Muscle layer of colon (tissue), 2 donors: ENCODE measurements around the gene VIPR2.
"Not testable (repeated sequence)": the region's sequence is repeated elsewhere in the genome, so short reads cannot be mapped to it uniquely, and the experiment has no call there.

Experiments used
- H3K27ac ChIP-seq: one replicate; pipeline ENCODE4 v1.7.0; 2013; ENCODE audit warnings: low read depth, mild to moderate bottlenecking, low read length, moderate library complexity
- H3K27me3 ChIP-seq, 2 donors: one replicate each; pipeline ENCODE4 v1.7.0; 2013; ENCODE audit warnings: low read length in 2 of 2, mild to moderate bottlenecking in 2 of 2; ENCODE audit not compliant: insufficient read depth in 2 of 2, control insufficient read depth in 1 of 2
- H3K36me3 ChIP-seq: one replicate; pipeline ENCODE4 v1.7.0; 2013; ENCODE audit warnings: mild to moderate bottlenecking, low read length; ENCODE audit not compliant: insufficient read depth
- H3K4me1 ChIP-seq: one replicate; pipeline ENCODE4 v1.7.0; 2013; ENCODE audit warnings: mild to moderate bottlenecking, low read length; ENCODE audit not compliant: insufficient read depth
- H3K4me3 ChIP-seq, 2 donors: one replicate each; pipeline ENCODE4 v1.7.0; 2013; ENCODE audit warnings: low read length in 2 of 2, low read depth in 1 of 2, mild to moderate bottlenecking in 1 of 2, moderate library complexity in 1 of 2
- H3K9ac ChIP-seq: one replicate; pipeline ENCODE4 v1.7.0; 2013; ENCODE audit warnings: low read length
- H3K9me3 ChIP-seq: one replicate; pipeline ENCODE4 v1.7.0; 2013; ENCODE audit warnings: mild to moderate bottlenecking, low read length
- donor health status: abdominal sarcoma.
- donor health status: Adenocarcinoma of cecum.

Gene VIPR2

GRCh38 chr7:159092701-159093121 is 52.0 kb downstream of the VIPR2 start:
- Histone ChIP-seq H3K27me3 (no peaks in the 10 kb centered on the region), H3K4me1 (peaks cover 19% of the 10 kb centered on the region), H3K27ac (no peak overlapping the region), H3K4me3 (no peak overlapping the region), H3K9ac (no peak overlapping the region), H3K36me3 (no peaks in the 10 kb centered on the region), H3K9me3 (no peaks in the 10 kb centered on the region)

- Histone ChIP-seq H3K36me3 (no peaks in the 10 kb centered on the region), H3K27ac (no peak overlapping the region), H3K9ac (no peak overlapping the region), H3K4me1 (peaks cover 12% of the 10 kb centered on the region), H3K9me3 (no peaks in the 10 kb centered on the region), H3K4me3 (no peak overlapping the region), H3K27me3 (no peaks in the 10 kb centered on the region)
These were observed 52.9 kb downstream of the VIPR2 start for GRCh38 chr7:159091480-159092475.

- Histone ChIP-seq H3K4me3 (no peak overlapping the region), H3K9ac (no peak overlapping the region), H3K27me3 (no peaks in the 10 kb centered on the region), H3K9me3 (no peaks in the 10 kb centered on the region), H3K27ac (no peak overlapping the region), H3K4me1 (peaks cover 10% of the 10 kb centered on the region), H3K36me3 (no peaks in the 10 kb centered on the region)
These were observed 53.6 kb downstream of the VIPR2 start for GRCh38 chr7:159091041-159091440.

GRCh38 chr7:159088016-159088865 is 56.4 kb downstream of the VIPR2 start:
- no peak overlapping the region for H3K9ac ChIP-seq
- no peaks in the 10 kb centered on the region for H3K4me1 ChIP-seq
- H3K27me3 ChIP-seq = no peaks in the 10 kb centered on the region
- no peaks in the 10 kb centered on the region for H3K9me3 ChIP-seq
- H3K4me3 ChIP-seq = no peak overlapping the region
- H3K27ac ChIP-seq = no peak overlapping the region
- H3K36me3 ChIP-seq = no peaks in the 10 kb centered on the region

GRCh38 chr7:159086301-159086925 is 58.3 kb downstream of the VIPR2 start:
- H3K27me3 ChIP-seq = no peaks in the 10 kb centered on the region
- H3K9me3 ChIP-seq = no peaks in the 10 kb centered on the region
- H3K4me3 ChIP-seq = no peak overlapping the region
- H3K9ac ChIP-seq = no peak overlapping the region
- no peaks in the 10 kb centered on the region for H3K4me1 ChIP-seq
- no peak overlapping the region for H3K27ac ChIP-seq
- no peaks in the 10 kb centered on the region for H3K36me3 ChIP-seq

GRCh38 chr7:159084069-159084801 is 60.4 kb downstream of the VIPR2 start:
- H3K27ac ChIP-seq = no peak overlapping the region
- no peak overlapping the region for H3K9ac ChIP-seq
- no peaks in the 10 kb centered on the region for H3K27me3 ChIP-seq
- H3K36me3 ChIP-seq = no peaks in the 10 kb centered on the region
- no peaks in the 10 kb centered on the region for H3K9me3 ChIP-seq
- no peaks in the 10 kb centered on the region for H3K4me1 ChIP-seq
- H3K4me3 ChIP-seq = no peak overlapping the region

- Histone ChIP-seq H3K27me3 (no peaks in the 10 kb centered on the region), H3K9me3 (no peaks in the 10 kb centered on the region), H3K4me3 (no peak overlapping the region), H3K4me1 (peaks cover 1% of the 10 kb centered on the region), H3K36me3 (no peaks in the 10 kb centered on the region), H3K9ac (no peak overlapping the region), H3K27ac (no peak overlapping the region)
These were observed 61.0 kb downstream of the VIPR2 start for GRCh38 chr7:159083698-159084068.

GRCh38 chr7:159083001-159083697 is 61.5 kb downstream of the VIPR2 start:
- Histone ChIP-seq H3K9ac (no peak overlapping the region), H3K9me3 (no peaks in the 10 kb centered on the region), H3K36me3 (no peaks in the 10 kb centered on the region), H3K27ac (no peak overlapping the region), H3K4me3 (no peak overlapping the region), H3K27me3 (no peaks in the 10 kb centered on the region), H3K4me1 (peaks cover 6% of the 10 kb centered on the region)

- not testable (repeated sequence) for H3K36me3 ChIP-seq, H3K9me3 ChIP-seq, H3K4me1 ChIP-seq, H3K4me3 ChIP-seq, H3K27me3 ChIP-seq, H3K27ac ChIP-seq, H3K9ac ChIP-seq
These were observed 62.6 kb downstream of the VIPR2 start for GRCh38 chr7:159082075-159082474.

- Histone ChIP-seq H3K4me3 (no peak overlapping the region), H3K27me3 (no peaks in the 10 kb centered on the region), H3K4me1 (peaks cover 8% of the 10 kb centered on the region), H3K9ac (no peak overlapping the region), H3K36me3 (no peaks in the 10 kb centered on the region), H3K9me3 (no peaks in the 10 kb centered on the region), H3K27ac (no peak overlapping the region)
These were observed 65.8 kb downstream of the VIPR2 start for GRCh38 chr7:159078911-159079270.
